ENCODE results near the gene GPATCH1.

Gene GPATCH1

DNA sequence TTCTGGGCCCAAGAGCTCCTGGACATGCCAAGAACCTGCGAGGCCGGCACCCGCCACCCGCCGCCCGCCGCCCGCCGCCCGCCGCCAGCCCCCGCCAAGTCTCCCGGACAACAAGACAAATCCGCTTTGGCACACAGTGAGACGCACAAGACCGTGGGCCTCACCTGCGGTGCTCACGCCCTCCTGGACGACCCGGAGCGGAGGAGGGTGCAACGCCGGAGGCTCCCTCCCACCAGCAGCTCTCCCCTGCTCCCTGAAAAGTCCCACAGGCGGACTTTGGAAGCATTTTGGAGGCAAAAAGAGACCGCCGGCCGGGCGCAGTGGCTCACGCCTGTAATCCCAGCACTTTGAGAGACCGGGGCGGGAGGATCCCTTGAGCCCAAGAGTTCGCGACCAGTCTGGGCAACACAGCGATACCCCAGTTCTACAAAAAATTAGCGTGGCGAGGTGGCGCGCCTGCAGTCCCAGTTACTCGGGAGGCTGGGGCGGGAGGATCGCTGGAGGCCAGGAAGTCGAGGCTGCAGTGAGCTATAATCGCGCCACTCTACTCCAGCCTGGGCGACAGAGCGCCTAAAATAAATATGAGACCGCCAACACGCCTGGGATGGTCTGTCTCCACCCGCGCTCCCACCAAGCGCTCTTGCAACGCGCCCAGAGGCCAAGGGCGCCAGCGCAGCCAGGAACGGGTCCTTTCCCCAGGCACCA, 17.1 kb upstream of the GPATCH1 start:
- no peak for DNase-seq

DNA sequence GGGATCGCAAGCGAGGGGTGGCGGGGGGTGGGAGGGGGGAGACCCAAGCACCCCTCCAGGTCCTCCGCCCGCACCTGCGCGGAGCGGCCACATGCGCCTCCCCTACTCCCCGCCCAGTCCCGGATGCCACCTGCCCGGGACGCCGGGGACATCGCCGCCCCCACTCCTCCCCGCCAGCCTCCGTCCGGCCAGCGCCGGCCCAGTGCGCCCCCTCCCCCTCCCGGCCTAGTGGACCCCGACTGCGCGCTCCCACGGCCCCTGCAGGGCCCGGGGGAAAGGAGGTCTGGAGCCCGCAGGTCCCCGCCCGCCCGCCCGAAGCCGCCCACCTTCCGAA, 16.6 kb upstream of the GPATCH1 start:
- no peak for DNase-seq

DNA sequence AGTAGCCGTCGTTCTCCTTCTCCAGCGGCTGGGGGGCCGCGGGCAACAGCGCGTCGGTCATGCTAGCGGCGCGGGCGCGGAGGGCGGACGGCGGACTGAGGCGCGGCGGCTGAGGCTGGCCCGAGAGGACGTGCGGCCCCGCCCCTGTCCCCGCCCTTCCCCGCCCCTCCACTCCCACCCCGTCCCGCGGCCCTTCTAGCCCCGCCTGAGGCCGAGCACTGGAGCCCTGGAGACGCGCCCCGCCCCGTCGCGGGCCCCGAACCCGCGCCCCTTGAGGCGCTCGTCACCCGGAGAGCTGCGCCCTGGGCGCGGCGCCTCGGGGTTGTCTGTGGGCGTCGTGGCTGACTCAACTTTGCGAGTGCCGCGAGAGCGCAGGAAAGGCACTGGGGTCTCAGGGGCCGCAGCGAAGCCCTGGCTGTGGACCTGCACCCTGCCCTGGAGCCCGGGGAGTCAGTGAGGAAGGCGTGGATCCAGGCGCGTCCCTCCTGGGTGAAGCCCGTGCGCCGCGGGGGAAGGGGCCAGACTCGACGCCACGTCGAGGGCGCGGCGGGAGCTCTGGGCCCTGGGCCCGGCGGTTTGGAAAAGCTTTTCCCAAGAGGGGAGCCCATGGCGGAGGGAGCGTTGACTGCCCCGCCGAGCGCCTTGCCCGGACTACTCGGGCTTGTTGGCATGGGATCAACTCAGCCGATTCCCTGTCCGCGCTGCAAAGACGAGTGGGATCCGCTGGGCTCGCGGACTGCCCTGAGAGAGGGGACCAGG, 16.0 kb upstream of the GPATCH1 start, which contains the start of gene RHPN2:
RHPN2 (minus strand) TSS at position 97 of the 759 bp plus-strand sequence; CDS start at position 61, 36 bp downstream.
- DNase-seq, result no peak

DNA sequence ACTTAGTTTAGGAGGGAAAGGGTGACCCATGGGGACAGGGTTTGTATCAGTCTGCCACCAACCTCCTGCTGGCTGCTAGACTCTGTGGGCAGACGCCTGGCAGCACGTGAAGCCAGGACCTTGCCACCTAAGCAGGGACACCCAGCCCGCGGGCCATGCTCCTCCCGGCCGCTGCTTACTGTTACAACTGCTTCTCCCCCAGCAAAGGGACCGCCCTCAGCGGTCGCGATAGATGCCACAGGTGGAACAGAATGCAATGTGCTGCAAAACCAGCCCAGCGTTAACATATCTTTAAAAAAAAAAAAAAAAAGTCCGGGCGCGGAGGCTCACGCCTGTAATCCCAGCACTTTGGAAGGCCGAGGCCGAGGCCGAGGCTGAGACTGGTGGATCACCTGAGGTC, 14.4 kb upstream of the GPATCH1 start:
- DNase-seq, result no peak

DNA sequence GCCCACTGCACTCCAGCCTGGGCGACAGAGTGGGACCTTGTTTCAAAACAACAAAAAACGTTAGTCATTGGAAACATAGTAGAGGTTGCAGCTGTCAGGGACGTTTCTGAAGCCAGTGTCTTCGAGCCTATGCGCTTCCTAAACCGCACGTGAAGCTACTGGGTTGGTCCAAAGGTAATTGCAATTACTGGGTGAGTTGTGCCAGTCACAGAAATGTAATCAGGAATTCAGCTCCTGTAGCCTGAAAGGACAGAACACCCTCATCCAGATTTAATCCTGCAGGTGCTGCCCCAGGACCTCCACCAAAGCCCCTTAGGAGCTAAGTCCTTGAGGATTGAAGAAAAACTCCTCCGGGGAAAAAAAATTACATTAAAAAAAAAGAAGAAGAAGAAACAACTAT, 13.9 kb upstream of the GPATCH1 start:
- DNase-seq, result no peak

DNA sequence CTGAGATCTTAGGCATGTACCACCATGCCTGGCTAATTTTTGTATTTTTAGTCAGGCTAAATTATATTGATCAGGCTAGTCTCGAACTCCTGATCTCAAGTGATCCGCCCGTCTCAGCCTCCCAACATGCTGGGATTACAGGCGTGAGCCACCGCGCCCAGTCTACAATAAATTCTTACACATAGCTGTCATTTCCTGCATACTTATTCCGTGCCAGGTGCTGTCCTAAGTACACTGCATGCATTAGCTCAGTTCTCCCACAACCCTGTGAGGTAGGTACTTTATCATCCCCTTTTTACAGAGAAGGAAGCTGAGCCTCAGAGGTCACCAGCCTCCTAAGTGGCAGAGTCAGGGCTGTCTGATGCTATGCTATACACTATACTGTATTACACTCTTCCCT, 9.1 kb upstream of the GPATCH1 start:
- DNase-seq, result no peak

DNA sequence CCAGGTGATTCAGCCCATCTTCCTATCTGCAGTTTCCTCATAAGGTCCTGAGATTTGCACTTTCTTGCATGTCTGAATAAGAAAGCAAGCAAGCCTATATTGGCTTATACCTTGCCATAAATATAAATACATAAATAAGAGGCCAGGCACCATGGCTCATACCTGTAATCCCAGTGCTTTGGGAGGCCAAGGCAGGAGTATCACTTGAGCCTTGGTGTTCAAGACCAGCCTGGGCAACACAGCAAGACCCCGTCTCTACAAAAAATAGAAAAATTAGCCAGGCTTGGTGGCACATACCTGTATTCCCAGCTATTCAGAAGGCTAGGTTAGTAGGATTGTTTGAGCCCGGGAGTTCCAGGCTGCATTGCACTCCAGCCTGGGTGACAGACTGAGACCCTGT, 5.5 kb upstream of the GPATCH1 start:
- no peak for DNase-seq

DNA sequence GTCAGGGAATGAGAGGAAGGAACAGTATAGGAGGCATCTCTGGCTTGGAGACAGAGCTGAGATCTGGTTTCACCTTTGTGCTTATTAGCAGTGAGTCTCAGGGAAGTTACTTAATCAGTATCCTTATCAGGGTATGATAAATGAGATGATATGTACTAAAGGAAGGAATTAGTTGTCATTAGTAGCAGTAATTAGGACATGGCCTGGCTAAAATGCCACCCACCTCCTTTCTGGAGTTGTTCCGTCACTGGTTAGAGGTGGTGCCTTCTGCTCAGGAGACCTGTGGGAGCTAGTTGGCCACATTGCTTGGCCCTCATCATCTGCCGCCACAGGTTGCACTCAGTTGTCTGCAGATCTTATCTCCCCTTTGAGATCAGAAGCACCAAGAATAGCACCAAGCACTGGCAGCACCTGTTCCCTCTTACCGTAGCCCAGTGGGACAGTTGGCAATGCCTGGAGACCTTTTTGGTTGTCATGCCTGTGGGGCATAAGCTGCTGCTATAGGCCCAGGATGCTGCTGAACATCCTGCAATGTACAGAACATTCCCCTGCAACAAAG, 4.7 kb downstream of the GPATCH1 start:
- DNase-seq, result no peak

DNA sequence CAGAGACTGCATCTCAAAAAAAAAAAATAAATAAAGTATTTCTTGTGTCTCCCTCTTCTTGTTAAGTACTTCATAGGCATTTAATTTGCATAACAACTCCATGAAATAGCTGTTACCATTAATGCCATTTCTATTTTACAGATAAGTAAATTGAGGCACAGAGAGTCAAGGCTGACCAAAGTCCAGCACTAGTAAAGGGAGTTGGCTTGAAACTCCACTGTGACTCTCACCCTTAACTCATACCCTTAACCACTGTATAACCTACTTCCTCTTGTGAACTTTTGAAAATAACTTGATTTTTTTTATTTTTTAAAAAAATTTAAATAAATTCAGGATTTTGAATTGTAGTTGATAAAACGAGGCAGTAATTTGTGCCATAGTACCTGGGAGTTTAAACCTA, 6.0 kb downstream of the GPATCH1 start:
- no peak for DNase-seq

DNA sequence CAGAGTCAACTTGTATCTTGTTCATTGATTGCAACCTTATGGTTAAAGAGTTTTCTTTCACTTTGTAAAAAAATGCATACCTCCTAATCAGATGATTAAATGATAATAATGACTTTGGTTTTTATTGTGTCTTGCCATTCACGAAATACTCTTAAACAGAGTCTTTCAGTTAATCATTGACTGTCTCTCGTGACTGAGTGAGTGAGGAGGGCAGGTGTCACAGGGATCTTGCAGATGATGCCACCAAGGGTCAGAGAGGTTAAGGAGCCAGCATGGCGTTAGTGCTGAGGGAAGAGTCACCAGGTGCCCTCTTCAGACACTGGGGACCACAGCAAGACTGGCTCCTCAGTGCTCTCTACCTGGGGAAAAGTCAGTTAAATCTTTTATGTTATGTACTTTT, 8.0 kb downstream of the GPATCH1 start:
- DNase-seq, result no peak

DNA sequence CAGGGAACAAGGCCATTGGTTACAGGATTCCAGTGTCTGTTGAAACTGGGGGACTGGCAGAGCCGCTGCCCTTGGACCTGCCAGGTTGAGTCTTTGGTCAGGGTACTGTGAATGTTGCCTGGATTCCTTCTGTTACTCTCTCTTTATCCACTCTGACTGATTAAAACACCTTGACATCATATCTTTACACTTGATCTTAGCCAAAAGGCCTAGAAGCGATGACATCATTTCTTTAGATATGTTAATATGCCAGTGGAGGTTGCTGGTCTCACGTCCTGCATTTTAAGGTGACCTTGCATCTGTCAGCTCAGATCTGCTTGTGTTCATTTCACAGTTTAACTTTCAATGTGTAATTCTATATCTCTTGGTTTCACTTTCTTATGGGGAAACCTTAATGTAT, 9.2 kb downstream of the GPATCH1 start:
- DNase-seq, result no peak

DNA sequence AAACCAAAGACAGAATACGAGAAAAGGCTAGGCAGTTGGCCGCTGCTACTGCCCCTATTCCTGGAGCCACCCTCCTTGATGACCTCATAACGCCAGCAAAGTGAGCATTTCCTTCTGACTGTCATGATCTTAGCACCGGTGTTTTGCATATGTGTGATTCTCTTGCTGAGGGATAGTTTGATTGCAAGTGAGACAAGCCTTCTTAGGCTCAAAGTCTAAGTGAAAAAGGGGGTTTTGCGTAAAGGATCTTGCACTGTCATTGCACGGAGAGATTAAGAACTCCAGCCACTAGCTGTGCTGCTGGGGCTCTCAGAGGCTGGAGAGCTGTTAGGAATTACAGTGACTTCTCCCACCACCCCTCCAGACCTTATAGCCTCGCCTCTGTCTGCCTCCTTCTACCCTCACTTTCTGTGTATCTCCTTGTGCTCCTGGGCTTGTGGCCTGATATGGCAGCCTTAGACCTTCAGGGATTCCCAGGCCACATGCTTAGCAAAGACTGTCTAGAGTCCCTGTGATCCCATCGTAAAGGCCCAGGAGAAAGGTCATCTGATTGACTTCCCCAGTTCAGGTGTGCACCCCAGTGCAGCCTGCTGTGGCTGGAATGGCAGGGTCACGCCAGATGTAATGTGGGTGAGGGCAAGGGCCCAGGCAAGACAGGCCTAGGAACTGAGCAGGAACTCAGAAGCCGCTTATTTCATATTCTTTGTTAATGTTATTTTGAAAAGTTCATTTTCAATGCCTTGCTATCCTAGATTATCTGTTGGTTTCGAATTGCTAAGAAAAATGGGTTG, 12.6 kb downstream of the GPATCH1 start:
- no peak for DNase-seq

DNA sequence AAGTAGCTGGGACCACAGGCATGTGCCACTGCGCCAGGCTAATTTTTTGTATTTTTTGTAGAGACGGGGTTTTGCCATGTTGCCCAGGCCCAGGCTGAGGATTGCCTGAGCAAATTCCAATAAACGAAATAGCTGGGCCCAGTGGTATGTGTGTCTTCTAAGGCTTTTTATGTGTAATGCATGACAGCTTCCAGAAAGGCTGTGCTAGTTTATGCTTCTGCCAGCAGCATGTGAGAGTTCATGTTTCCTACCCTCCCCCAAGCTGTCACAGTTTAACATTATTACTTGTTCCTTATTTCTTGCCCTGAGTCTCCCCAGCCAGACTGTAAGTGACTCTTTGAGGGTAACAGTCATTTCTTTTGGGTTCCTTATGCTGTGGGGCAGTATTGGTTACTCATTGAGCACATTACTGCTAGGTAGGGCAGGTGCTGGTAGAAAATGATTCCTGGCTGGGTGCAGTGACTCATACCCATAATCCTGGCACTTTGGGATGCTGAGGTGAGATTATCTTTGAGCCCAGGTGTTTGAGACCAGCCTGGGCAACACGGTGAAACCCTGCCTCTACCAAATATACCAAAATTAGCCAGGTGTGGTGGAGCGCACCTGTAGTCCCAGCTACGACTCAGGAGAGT, 13.6 kb downstream of the GPATCH1 start:
- no peak for DNase-seq

DNA sequence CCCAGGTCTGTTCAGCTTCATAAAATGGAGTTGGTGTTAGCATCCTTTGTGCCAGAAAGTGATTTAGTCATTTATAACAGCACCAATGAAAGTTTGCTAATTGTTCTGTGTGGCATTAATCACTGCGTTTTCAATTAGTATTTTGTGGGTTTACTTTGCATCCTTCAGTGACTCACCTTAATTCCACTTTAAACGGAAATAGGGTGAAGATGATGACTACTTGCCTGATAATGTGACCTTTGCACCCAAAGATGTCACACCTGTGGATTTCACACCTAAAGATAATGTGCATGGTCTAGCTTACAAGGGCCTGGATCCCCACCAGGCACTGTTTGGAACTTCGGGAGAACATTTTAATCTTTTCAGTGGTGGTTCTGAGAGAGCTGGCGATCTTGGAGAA, 15.0 kb downstream of the GPATCH1 start:
- no peak for DNase-seq

DNA sequence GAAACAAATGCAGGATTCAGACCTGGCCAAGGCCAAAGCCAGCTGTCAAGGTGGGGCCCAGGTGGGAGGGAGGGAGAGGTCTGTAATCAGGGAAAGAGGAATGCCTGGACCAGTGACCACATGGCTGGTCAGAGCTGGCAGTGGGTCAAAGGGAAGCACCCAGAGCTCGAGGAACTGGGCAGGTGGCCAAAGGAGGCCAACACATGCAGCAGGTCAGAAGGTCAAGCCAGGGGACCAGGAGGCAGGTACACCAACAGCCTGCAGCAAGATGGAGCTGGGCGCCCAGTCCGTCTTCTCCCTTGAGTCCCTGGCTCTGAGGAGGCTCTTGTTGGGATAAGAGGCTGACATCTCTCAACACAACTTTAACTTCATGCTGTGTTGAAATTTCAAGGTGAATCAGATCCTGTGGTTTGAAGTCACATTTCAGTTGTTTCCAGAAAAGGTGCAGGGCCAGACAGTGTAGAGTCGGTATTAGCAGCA, 17.1 kb downstream of the GPATCH1 start:
- no peak for DNase-seq

DNA sequence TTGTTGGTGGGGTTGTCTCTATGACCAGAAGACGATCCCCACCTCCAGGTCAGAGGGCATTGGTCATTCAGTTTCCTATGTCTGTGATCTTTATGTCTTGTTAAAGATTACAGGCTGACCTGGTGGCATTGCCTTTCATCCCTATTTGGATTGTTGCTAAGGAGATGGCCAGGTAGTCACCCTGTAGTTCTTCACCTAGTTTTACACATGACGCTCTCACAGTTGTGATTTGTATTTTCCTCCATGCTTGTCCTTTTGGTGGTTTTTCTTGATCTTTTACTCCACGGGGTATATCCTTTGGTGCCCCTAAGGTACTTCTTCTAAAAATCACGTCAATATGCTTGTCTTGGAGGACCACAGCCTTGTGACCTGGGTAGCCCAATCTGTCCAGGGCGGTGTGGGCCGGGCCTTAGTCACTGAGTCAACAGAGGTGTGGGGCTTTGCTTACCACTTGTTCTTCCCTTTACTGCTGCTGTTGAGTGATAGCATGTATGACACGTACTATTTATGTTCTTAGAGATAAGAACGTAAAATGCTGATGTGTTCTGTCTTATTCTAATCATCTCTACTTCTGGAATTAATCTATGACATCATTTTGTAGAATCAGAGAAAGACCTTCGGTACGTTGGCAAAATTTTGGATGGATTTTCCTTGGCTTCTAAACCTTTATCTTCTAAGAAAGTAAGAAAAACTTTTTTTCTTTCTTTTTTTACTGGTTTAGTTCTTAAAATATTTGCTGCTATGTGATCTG, 20.1 kb downstream of the GPATCH1 start:
- no peak for DNase-seq

DNA sequence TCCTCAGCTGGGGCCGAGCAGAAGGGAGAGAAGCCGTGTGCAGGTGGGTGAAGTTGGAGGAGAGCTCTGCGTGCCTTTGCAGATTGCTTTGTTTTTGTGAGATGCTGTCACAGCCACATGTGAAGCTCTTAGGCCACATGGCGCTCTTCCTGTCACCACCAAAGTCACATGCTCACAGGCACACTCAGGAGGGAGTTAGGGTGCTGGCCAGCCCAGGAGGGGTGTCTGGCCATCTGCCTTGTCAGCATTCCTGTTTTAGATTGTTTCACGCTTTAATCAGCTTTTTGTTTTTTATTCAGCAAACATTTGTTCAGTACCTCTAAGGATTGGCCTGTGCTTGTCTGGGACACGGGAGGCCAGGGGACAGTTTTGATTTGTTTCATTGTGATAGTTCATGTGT, 21.9 kb downstream of the GPATCH1 start:
- DNase-seq, result no peak

DNA sequence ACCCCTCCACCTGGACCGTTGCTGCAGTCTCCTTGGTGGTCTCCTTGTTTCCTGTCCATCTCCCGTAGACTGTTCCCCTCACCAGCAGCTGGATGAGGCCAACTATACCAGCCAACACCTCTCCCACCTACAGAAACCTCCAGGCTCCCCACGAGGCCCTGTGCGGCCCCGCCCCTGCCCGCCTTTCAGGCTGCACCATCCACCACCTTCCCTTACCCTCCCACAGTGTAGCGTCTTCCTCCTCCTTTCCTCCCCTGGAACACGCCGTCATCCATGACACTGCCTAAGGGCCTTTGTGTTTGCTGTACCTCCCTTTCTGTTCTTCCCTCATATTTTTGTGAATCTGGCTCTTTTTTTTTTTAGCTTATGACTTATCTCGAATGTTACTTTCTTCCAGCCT, 27.2 kb downstream of the GPATCH1 start:
- DNase-seq, result no peak

DNA sequence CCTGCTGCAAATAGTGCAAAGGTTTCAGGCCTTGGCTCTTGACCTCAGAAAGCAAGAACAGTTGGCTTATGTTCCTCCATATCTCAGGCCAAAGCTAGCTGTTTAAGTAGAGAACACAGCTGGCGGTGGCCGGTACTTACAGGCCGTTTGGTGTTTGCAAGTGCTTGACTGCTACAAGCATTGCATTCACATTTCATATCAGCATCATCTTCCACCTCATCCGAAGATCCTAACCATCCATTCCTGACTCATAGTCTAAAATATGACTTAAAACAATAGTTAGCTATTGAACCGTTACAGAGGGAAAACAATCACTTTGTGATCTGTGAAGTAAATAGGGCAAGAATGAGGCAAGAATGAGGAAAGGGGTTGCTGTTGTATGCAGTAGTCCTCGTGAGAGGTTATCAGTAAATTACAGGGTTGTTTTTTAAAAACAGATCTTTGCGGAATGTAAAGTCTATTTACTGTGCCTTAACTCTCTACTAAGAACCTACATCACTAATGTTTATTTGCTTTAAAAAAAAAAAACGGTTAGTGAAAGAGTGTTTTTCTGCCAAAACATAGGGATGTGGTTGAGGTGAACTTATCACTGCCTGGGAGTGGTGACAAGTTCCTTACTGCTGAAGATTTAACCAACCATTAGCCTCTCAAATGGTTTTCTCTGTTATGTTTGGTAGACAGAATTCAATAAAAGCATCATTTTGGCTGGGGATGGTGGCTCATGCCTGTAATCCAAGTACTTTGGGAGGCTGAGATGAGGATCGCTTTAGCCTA, 29.3 kb downstream of the GPATCH1 start:
- no peak for DNase-seq

DNA sequence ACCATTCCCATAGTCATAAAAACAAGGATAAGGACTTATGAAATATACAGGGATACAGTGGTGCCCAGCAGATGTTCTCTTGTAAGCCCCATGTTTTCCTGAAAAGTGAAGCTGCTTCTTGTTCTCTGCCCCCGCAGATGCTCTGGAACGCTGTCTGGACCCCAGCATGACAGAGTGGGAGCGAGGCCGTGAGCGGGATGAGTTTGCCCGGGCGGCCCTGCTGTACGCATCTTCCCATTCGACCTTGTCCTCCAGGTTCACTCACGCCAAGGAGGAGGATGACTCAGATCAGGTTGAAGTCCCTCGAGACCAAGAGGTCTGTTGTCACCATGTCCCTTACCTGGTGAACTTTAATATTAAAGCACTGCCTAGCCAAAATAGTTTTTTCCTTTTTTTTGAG, 30.6 kb downstream of the GPATCH1 start:
- no peak for DNase-seq

DNA sequence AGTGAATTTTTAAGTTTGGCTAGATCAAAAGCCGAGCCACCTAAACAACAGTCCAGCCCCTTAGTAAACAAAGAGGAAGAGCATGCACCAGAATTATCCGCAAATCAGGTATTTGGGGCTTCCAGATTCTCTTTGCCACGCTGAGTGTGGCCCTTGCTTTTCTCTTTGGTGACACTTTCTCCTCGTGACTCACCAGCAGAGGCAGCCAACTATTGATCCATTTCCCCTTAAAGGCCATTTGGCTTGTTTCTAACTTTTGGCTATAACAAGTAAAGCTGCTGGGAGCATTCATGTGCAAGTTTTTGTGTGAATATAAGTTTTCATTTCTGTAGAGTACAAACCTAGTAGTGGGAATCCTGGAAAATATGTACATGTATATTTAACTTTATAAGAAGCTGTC, 33.3 kb downstream of the GPATCH1 start:
- no peak for DNase-seq

All from NCI-H1092 (cell line).